DMS 273 treated with DMSO at 0.1 percent for 48 hours (cell line): ENCODE results near the gene CDON.

Experiments
- DNase-seq: peaks from one replicate; lab custom pipeline; 2025; lab: John Stamatoyannopoulos, UW

The CDON gene

GRCh38 chr11:125955856-125956255, 106.8 kb downstream of the CDON start:
- DNase-seq: no peak

- no peak for DNase-seq
These were observed 107.6 kb downstream of the CDON start for GRCh38 chr11:125954945-125955640.

DNA sequence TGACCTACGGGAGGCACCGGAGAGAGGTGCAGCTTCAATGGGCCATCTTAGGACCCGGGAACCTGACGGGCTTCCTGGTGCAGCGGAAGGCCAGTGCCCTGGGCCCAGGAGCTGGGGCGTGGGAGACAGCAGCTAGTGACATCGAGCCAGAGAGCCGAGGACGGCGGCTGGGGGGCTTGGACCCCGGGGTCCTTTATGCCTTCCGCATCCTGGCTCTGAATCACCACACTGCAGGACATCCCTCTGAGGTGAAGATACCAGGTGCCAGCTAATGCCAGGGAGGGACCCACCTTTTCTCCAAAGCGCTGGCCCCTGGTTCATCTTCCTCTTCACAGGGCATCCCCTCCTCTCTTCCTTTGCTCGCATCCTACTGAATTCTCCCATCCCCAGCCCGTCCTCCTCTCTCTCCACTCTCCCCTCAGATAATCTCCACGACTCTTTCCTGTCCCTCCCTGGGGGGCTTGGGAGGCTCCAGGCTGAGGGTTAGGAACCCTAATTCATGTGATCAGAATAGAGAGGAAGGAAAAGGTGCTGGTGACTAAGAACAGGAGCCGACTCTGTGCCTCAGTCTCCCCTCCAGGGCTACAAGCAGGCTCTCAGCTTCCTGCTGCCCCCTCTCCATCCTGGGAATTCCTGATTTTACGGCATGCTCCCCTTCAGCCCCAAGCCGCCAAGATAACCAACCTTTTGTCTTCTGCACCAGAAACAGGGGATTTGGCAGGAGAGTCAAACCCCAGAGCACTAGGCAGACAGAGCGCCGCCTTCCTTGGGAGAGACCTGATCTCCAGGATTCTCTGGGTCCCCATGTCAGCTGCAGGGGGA, 108.3 kb downstream of the CDON start:
- no peak for DNase-seq

DNA sequence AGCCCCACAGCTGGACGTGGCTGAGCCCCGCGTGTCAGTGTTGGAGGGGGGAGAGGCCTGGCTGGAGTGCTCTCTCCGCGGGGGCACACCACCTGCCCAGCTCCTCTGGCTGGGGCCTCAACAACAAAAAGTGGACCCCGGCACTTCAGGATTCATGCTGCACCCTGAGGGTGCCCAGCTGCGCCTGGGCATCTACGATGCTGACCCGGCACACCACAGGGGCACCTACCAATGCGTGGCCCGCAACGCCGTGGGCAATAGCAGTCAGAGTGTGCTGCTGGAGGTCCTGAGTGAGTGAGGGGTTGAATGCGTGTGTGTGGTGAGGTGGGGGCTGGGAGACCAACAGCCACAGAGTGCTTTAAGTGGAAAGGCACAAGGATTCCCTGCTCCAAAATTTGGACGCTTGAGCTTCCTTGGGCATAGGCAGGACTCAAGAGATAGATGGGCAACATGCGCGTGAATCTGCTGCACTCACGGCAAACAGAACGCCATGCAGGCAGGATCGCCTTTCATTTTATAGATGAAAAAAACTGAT, 109.2 kb downstream of the CDON start:
- no peak for DNase-seq

DNA sequence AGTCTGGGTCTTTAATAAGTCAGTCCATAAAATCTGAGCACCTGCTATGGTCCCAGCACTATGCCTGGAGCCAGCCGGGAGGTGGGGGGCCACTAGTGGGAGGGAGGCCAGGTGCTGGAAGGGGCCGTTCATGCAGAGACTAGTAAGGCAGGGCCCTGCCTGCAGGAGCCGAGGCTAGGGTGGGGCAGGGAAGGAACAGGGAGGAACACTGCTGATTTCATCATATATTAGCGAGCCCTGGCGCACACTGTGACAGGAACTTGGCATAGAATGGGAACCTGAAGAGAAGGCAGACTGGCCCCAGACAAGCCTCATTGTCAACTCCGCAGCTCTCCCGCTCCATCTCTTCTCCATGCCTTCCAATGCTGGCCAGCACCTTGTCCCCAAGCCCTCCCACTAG, 109.7 kb downstream of the CDON start:
- no peak for DNase-seq

GRCh38 chr11:125952559-125952958, 110.1 kb downstream of the CDON start:
- no peak for DNase-seq

DNA sequence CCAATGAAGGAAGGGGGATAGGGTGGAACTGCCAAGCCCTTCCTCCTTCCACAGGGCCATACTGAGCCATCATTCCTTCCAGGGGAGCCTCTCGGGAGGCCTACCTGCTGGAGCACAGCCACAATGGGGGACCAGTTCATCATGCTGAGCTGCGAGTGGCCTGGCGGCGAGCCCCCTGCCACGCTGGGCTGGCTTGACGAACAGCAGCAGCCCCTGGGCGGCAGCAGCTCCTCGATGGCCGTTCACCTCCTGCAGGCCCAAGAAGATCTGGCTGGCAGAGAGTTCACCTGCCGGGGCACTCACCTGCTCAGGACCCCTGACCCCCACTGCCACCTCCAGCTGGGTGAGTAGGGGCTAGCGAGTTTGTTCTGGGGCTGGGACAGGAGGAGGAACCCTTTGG, 110.9 kb downstream of the CDON start:
- no peak for DNase-seq

DNA sequence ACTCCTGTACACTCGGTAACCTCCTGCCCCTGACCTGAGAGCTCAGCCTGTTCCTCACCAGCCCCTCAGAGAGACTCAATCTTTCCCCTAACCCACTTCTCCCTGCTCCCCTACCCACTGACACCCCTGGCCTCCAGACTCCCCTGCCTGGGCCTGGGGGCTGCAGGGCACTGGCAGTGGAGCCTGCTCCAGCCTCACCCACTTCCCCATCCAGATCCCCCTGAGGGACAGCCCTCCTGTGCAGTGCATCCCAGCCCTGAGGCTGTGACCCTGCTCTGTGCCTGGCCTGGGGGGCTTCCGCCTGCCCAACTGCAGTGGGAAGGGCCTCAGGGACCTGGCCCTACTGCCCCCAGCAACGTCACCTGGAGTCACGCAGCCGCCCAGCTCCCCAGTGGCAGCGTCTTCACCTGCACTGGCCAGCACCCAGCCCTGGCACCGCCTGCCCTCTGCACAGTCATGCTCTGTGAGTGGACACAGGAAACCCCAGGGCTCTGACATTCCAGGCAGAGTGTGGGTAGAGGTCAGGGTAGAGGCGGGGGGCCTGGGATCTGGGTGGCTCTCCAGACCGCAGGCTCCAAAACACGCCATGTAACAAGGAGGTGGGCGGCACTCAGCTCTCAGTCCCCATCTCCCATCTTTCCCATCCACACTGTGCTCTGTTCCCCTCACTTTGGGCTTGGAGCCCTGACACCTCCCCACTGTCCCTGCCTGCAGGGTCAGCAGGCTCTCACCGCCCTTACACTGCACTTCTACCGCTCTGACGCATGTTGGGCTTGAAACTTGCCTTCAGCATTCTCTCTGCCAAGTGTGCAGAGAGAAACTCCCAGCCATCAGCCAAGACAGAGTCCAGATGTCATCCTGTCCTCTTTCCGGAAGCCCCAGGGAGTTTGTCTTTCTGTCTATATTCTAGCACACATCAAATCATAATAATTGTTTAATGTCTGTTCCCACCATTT, 111.7 kb downstream of the CDON start:
- DNase-seq: no peak

- DNase-seq: no peak
These were observed 112.5 kb downstream of the CDON start for GRCh38 chr11:125950178-125950490.

- DNase-seq: no peak
These were observed 113.1 kb downstream of the CDON start for GRCh38 chr11:125949271-125950177.

- no peak for DNase-seq
These were observed 114.2 kb downstream of the CDON start for GRCh38 chr11:125948278-125949051.

DNA sequence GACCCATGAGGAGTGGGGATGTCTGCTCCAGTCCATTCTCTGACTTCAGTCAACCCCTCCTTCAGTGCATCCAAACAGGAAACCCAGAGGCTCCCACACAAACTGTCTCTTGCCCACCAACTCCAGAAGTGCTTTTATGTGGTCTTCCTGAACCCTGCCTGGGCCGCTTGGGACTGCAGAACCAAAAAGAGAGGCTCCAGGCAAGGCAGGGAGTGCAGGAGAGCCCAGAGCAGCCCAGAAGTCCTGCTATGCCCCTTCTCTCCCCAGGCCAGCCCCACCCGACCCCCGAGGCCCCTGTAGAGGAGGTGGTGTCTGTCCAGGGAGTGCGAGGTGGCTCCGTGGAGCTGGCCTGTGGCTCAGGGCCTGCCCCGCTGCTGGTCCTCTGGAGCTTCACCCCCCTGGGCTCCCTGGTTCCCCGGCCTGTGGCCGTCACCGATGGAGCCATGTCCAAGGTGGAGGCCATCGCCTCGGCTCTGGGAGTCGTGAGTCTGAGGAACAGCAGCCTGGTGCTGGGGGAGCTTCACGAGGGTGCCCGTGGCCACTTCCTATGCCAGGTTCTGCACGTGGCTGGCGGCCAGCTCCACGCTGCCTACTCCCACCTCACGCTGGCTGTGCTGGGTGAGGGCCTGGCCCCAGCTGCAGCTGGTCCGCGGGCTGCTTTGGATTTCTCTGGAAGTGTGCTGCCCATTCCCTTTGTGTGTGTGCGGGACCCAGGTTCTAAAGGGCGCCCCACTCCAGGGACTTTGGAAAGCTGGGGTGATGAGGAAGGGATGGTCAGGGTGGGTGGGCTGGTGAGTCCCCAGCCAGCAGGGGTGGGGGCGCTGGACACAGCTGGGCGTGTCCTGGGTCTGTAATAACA, 115.0 kb downstream of the CDON start:
- no peak for DNase-seq

DNA sequence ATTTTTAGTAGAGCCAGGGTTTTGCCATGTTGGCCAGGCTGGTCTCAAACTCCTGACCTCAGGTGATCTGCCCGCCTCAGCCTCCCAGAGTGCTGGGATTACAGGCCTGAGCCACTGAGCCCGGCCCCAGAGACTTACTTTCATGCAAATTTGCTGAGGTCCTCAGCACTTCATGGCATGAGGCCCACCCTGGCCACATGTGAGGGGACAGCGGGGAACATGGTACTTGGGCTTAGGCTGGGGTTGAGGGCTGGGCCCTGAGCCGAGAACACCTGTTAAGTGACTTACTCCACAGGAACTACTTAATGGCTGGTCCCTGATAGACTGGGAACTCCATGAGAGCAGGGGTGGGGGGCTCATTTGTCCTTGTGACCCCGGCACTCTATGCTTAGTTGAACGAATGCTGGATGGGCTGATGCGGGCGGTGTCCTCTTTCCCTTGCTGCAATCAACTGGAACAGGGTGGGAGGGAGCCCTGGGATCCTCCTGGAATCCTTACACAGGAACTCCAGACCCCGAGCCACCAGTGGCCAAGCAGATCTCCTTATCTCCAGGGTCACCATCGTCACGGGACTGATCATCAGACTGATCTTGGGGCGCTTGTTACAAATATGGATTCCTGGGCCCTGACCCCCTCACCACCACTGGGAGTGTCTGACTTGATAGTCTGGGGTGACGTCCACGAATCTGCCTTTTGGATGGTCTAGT, 115.8 kb downstream of the CDON start:
- DNase-seq: no peak

- DNase-seq: no peak
These were observed 116.7 kb downstream of the CDON start, which contains the start of gene VSIG10L2 for GRCh38 chr11:125945797-125946520. Gene VSIG10L2 (plus strand): TSS chr11:125946044. CDS start chr11:125946056, 12 bp downstream.

DNA sequence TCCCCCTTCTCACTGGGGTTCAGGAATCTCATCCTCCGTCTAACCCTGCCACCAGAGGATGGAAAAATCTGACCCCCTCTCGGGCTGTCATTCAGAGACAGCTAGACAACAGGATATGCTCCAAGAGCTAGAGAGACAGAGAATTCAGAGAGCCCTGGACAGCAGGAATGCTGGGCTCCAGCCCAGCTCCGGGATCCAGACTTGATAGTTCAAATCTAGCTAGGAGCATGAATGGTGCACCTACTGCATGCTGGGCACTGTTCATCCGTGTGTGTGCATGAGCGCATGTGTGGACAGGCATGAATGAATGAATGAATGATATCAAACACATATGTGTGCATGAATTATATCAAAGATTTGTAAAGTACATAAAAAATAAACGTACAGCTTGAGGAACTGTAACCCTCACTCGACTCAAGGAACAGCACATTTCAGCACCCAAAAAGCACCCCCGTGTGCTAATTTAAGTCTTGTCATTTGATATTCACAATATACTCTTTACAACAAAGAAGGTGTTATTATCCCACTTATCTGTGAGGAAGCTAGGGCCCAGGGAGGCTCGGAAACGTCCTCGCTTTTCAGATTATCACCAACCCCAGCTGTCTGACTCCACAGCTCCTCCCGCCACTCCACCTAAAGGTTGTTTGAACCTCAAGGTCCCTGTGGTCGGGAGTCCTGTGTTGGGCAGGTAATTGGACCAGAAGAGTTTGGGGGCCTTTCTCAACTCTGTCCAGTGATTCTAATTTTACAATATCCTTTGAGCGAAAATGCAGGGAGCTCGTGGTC, 117.5 kb downstream of the CDON start:
- DNase-seq: no peak

DNA sequence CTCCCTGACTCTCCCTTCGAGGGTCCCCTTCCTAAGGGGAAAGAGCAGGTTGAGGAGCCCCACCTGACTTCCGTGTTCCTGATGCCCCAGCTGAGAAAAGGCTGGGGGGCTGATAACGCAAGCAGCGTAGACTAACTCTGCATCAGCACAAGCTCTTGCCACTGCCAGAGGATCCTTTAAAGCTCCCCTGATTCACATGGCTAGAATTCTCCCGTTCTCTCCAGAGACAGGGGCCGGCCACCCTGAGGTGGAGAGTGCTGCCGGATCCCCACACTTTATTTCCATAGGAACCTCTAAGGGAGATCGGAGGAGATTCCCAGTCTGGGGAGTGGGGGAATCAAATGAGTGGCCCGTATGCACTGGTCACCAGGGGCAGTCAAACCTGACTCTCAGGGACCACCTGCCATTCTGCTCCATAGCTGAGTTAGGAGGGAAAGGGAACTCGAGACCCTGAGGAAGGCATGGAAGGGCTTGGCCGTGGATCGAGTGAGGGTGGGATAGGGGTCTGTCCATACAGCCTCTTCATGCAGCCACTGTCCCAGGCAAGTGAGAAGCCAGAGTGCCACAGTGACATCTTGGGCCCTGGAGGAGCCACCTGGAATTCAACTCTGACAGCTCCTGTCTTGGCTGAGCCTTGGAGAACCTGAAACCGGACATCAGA, 118.2 kb downstream of the CDON start:
- no peak for DNase-seq
